Tibial nerve (tissue), 4 donors: ENCODE measurements around the gene TVP23A. TPM values are rescaled to one million over a fixed set of nuclear protein-coding genes. Genes with fewer than 3 reads are reported as not detected.

ENCODE experiments used
- DNase-seq, 2 donors: peaks; one replicate each; pipeline ENCODE4 v3.0.0-alpha.2; 2019; ENCODE audit warnings: low spot score in 2 of 2
- H3K27ac ChIP-seq, 4 donors: fragments of 200-600 bp; sonication (generic) in 3 of 4; one replicate each; pipeline ENCODE4 v1.5.1; 2017 to 2019; ENCODE audit warnings: mild to moderate bottlenecking in 1 of 4
- H3K27me3 ChIP-seq, 2 donors: fragments of 200-600 bp; sonication (generic) in 1 of 2; one replicate each; pipeline versions ENCODE4 v1.5.1 to v1.6.0; 2017 to 2019
- H3K36me3 ChIP-seq, 3 donors: fragments of 200-600 bp; sonication (generic); one replicate each; pipeline ENCODE4 v1.5.1; 2018 to 2019
- H3K4me1 ChIP-seq, 4 donors: fragments of 200-600 bp; sonication (generic) in 3 of 4; one replicate each; pipeline ENCODE4 v1.5.1; 2017 to 2019
- H3K4me3 ChIP-seq, 4 donors: fragments of 200-600 bp; sonication (generic) in 3 of 4; one replicate each; pipeline ENCODE4 v1.5.1; 2017 to 2019; ENCODE audit warnings: mild to moderate bottlenecking in 1 of 4, moderate library complexity in 1 of 4
- H3K9me3 ChIP-seq, 4 donors: fragments of 200-600 bp; sonication (generic) in 3 of 4; one replicate each; pipeline ENCODE4 v1.5.1; 2017 to 2019
- EP300 ChIP-seq, 2 donors: sonication (generic); formaldehyde crosslinking; IDR thresholded peaks; one replicate each; pipeline ENCODE4 v1.6.1; 2017; ENCODE audit warnings: antibody characterized with exemption in 2 of 2, mild to moderate bottlenecking in 1 of 2
- POLR2A ChIP-seq, 2 donors: fragments of 450-650 bp; IDR thresholded peaks; one replicate each; pipeline ENCODE4 v1.6.1; 2017; ENCODE audit warnings: antibody characterized with exemption in 2 of 2, mild to moderate bottlenecking in 2 of 2, moderate library complexity in 2 of 2
- WGBS, 2 donors: methylation state at CpG; one replicate each; pipeline ENCODE4 v1.1.5; 2018; 5-methylcytosine and 5-hydroxymethylcytosine counted together
- total RNA-seq, 4 donors: library from RNA; depleted of rRNA; stranded (reverse); fragments of >200 nt; gene quantifications; one replicate each; pipeline ENCODE4 v1.1.0, GENCODE V29; 2016
- TF ChIP-seq, protein P1 (sequence below), 5 experiments: fragments of 200-600 bp in 3 of 5; fragments of 450-650 bp in 2 of 5; sonication (generic) in 3 of 5; IDR thresholded peaks; one replicate each; pipeline ENCODE4 v1.5.1; 2016 to 2019; ENCODE audit warnings: antibody characterized with exemption in 5 of 5, mild to moderate bottlenecking in 3 of 5, moderate library complexity in 2 of 5

The TVP23A gene
- total RNA-seq = 1 to 10 TPM in 1 of 4 donors, under 1 TPM in 2, not detected in 1; 0.20 to 3.1 (median 0.60) TPM

DNA sequence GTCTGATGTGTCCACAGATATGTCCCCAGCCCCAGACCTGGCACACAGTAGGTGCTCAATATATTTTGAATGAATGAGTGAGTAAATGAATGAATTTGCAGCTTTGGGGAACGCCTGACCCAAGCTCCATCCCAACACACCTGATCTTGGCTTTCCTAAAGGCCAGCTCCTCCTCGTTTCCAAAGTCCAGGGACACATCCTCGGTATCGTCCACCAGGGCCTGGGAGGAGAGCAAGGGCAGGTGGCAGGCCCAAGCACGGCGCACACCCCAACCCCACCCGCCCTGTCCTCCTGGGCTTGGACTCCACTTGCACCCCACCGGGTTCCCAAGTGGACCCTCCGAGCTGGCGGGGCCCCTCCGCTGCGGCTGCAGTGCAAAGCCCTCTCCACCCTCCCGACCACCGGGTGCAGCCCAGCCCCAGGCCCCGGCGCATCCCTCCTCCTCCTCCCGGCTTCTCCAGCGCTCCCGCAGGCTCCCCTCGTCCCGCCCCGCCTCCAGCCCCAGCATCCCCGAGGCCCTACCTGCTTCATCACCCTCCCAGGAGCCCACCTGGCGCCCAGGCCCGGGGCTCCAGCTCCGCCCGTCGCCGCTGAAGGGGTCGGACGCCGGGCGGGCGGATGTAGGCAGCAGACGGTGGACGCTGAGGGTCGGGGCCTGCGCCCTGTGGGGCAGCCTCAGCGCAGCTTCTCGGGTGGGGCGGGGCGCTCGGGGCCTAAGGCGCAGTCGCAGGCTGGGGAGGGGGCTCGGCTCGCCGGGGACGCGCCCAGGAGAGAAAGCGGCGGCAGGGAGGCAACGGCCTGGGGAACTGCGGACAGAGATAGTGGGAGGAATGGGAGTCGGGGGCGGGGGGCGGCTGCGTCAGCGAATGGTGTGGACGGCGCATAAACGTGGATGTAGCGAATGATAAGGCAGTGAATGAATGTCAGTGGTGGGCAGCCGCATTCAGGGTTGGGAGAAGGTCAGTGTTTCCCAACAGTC is at the start of gene TVP23A:
Gene TVP23A, minus strand, starts transcription at position 832 of the 979 bp plus-strand sequence. Its CDS starts 301 bp downstream, at position 531.
- WGBS, 2 donors = 17 to 45% methylated on average over 38 to 43 of the region's 64 CpGs
- peaks cover 0 to 8% (median 3%) of the 10 kb centered on the region in 4 donors for H3K4me1 ChIP-seq
- no peaks in the 10 kb centered on the region for H3K9me3 ChIP-seq
- no peak for TF ChIP-seq EP300 (IDR thresholded peaks at IDR 0.05)
- TF ChIP-seq, protein P1, sequence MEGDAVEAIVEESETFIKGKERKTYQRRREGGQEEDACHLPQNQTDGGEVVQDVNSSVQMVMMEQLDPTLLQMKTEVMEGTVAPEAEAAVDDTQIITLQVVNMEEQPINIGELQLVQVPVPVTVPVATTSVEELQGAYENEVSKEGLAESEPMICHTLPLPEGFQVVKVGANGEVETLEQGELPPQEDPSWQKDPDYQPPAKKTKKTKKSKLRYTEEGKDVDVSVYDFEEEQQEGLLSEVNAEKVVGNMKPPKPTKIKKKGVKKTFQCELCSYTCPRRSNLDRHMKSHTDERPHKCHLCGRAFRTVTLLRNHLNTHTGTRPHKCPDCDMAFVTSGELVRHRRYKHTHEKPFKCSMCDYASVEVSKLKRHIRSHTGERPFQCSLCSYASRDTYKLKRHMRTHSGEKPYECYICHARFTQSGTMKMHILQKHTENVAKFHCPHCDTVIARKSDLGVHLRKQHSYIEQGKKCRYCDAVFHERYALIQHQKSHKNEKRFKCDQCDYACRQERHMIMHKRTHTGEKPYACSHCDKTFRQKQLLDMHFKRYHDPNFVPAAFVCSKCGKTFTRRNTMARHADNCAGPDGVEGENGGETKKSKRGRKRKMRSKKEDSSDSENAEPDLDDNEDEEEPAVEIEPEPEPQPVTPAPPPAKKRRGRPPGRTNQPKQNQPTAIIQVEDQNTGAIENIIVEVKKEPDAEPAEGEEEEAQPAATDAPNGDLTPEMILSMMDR (IDR thresholded peaks at IDR 0.05) = no peak
- TF ChIP-seq POLR2A (IDR thresholded peaks at IDR 0.05) = no peak
- peaks cover 0 to 10% of the 10 kb centered on the region in 2 donors for H3K27me3 ChIP-seq
- H3K4me3 ChIP-seq = peak within 1 kb of the TSS; percentile 15 to 39 (median 34)
- H3K36me3 ChIP-seq = no peaks in the 10 kb centered on the region
- no peak for DNase-seq
- no peak within 1 kb of the TSS for H3K27ac ChIP-seq

GRCh38 chr16:10868104-10868595 is 49.6 kb upstream of the TVP23A start:
- H3K36me3 ChIP-seq = no peaks in the 10 kb centered on the region
- peak overlapping the region in 3 of 4 donors; percentile 44 to 55 (median 49) for H3K27ac ChIP-seq
- no peak for DNase-seq
- peaks cover 0 to 34% (median 29%) of the 10 kb centered on the region in 4 donors for H3K4me1 ChIP-seq
- H3K4me3 ChIP-seq = no peak overlapping the region
- H3K27me3 ChIP-seq = no peaks in the 10 kb centered on the region
- 83 to 86% methylated on average over 6 of the region's 6 CpGs for WGBS, 2 donors
- no peaks in the 10 kb centered on the region for H3K9me3 ChIP-seq
- TF ChIP-seq, protein P1 (IDR thresholded peaks at IDR 0.05) = no peak
- TF ChIP-seq POLR2A (IDR thresholded peaks at IDR 0.05) = no peak
- no peak for TF ChIP-seq EP300 (IDR thresholded peaks at IDR 0.05)

DNA sequence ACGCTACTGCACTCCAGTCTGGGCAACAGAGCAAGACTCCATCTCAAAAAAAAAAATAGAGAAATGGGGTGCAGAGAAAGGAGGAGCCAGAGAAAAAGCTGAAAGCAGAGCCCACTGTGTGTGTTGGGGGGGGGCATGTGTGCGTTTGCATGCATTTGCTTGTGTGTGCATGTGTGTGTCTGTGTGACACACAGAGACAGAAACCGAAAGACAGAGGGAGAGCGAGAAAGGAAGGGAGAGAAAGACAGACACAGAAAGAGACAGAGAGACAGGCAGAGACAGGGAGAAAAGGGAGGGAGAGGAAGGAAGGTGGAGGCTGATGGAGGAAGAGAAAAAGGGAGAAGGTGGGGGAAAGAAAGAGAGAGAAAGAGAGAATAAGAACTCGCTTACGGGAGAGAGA is 48.6 kb upstream of the TVP23A start:
- Histone ChIP-seq H3K36me3 (no peaks in the 10 kb centered on the region), H3K27me3 (no peaks in the 10 kb centered on the region), H3K4me1 (peaks cover 0 to 37% (median 31%) of the 10 kb centered on the region in 4 donors), H3K4me3 (peak overlapping the region in 1 of 4 donors; percentile 22), H3K9me3 (no peaks in the 10 kb centered on the region), H3K27ac (peak overlapping the region in 3 of 4 donors; percentile 44 to 59 (median 55))
- 72 to 86% methylated on average over 6 of the region's 6 CpGs for WGBS, 2 donors
- no peak for DNase-seq
- TF ChIP-seq, protein P1 (IDR thresholded peaks at IDR 0.05) = no peak
- TF ChIP-seq POLR2A (IDR thresholded peaks at IDR 0.05) = no peak
- no peak for TF ChIP-seq EP300 (IDR thresholded peaks at IDR 0.05)

DNA sequence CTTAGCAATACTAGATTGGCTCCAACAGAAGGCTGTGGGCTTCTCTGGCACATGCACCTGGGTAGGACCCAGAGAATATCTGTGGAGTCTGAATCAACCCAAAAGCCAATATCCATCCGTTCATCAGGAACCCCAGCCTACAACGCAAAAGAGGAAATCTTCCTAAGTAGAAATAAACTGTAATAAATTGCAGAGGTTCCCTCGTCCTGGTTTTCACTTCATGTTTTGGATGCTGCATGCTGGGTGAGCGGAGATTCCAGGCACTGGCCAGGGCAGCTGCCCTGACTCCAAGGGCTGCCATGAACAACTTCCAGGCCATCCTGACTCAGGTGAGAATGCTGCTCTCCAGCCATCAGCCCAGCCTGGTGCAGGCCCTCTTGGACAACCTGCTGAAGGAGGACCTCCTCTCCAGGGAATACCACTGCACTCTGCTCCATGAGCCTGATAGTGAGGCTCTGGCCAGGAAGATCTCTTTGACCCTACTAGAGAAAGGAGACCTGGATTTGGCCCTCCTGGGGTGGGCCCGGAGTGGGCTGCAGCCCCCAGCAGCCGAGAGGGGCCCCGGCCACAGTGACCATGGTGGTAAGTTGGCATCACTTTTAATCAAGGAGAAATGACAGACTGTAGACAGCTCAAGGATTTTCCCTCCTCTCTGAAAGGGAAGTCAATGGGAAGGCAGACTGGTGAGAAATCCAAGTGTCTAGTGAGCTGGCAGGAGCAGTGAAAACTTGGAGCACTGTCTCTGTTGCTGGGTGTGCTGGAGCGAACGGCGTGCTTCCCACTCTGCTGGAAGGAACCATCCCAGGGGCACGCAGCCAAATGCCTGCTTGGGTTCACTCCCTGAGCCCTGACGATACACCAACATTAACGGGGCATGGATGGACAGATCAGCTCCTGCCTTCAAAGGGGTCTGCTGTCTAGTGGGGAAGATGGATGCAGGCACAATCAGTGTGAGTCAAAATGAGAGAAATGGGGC is 47.7 kb upstream of the TVP23A start:
- Histone ChIP-seq H3K4me1 (peaks cover 0 to 29% (median 22%) of the 10 kb centered on the region in 4 donors), H3K9me3 (no peaks in the 10 kb centered on the region), H3K27ac (peak overlapping the region in 3 of 4 donors; percentile 34 to 59 (median 38)), H3K4me3 (peak overlapping the region in 2 of 4 donors; percentile 6 to 9), H3K27me3 (no peaks in the 10 kb centered on the region), H3K36me3 (no peaks in the 10 kb centered on the region)
- no peak for DNase-seq
- 67 to 70% methylated on average over 13 of the region's 13 CpGs for WGBS, 2 donors
- TF ChIP-seq EP300 (IDR thresholded peaks at IDR 0.05) (no peak), POLR2A (IDR thresholded peaks at IDR 0.05) (no peak)
- TF ChIP-seq, protein P1 (IDR thresholded peaks at IDR 0.05) = no peak
